ENCODE data around the gene LRP6. TPM values are rescaled to one million over a fixed set of nuclear protein-coding genes. Genes with fewer than 3 reads are reported as not detected.

The LRP6 gene
- total and polyA plus RNA-seq, 2 experiments from 2014 or later, result 29.1 to 73.8 TPM

- Histone ChIP-seq H3K36me3 (ENCODE audit: insufficient read depth) (no peaks in the 10 kb centered on the region; the same call in 1 of the 2 replicates), H3K27me3 (ENCODE audit: insufficient read depth) (no peaks in the 10 kb centered on the region), H4K20me1 (replicated peaks; ENCODE audit: insufficient read depth) (0 out of 2 replicates have a peak, but pooled peaks cover 1% of the 10 kb centered on the region), H3K9me2 (ENCODE audit: insufficient read depth) (no peaks in the 10 kb centered on the region), H3K4me1 (ENCODE audit: insufficient read depth) (no peaks in the 10 kb centered on the region), H3K4me3 (no peak overlapping the region), H3K79me2 (replicated peaks; ENCODE audit: insufficient read depth) (peaks cover 79% of the 10 kb centered on the region), H2AFZ (no peak overlapping the region), H3K4me2 (no peak overlapping the region), H3K27ac (ENCODE audit: low read depth) (no peak overlapping the region), H3F3A (replicated peaks; ENCODE audit: low read depth) (no peaks in the 10 kb centered on the region)
- H3K4me1 Mint-ChIP-seq, result peaks cover 3% of the 10 kb centered on the region; the same call in 2 of the 3 replicates
- peaks cover 2% of the 10 kb centered on the region for H3K27me3 Mint-ChIP-seq (ENCODE audit: insufficient read depth, low read depth, poor library complexity)
- ATAC-seq (no peak), DNase-seq (ENCODE audit: low spot score) (no peak)
- no peak for TF ChIP-seq ZNF114 (CRISPR knock-in tag; IDR thresholded peaks at IDR 0.05)
- no peak for TF ChIP-seq POLR2AphosphoS5 (IDR thresholded peaks at IDR 0.05; ENCODE audit: low read depth)
- TF ChIP-seq CTCF (conservative IDR thresholded peaks at IDR 0.05; ENCODE audit: low read depth in 2 of 2), result no peak
- no peak for TF ChIP-seq EZH2phosphoT487 (IDR thresholded peaks at IDR 0.05; ENCODE audit: unreplicated experiment)
- TF ChIP-seq NANOG (IDR thresholded peaks at IDR 0.05; ENCODE audit: borderline replicate concordance), result no peak
- no peak for TF ChIP-seq STAT1 (IDR thresholded peaks at IDR 0.05; ENCODE audit: unreplicated experiment)
- TF ChIP-seq CREB1 (CRISPR knock-in tag; IDR thresholded peaks at IDR 0.05; ENCODE audit: low read depth), result no peak
- TF ChIP-seq, protein P1, sequence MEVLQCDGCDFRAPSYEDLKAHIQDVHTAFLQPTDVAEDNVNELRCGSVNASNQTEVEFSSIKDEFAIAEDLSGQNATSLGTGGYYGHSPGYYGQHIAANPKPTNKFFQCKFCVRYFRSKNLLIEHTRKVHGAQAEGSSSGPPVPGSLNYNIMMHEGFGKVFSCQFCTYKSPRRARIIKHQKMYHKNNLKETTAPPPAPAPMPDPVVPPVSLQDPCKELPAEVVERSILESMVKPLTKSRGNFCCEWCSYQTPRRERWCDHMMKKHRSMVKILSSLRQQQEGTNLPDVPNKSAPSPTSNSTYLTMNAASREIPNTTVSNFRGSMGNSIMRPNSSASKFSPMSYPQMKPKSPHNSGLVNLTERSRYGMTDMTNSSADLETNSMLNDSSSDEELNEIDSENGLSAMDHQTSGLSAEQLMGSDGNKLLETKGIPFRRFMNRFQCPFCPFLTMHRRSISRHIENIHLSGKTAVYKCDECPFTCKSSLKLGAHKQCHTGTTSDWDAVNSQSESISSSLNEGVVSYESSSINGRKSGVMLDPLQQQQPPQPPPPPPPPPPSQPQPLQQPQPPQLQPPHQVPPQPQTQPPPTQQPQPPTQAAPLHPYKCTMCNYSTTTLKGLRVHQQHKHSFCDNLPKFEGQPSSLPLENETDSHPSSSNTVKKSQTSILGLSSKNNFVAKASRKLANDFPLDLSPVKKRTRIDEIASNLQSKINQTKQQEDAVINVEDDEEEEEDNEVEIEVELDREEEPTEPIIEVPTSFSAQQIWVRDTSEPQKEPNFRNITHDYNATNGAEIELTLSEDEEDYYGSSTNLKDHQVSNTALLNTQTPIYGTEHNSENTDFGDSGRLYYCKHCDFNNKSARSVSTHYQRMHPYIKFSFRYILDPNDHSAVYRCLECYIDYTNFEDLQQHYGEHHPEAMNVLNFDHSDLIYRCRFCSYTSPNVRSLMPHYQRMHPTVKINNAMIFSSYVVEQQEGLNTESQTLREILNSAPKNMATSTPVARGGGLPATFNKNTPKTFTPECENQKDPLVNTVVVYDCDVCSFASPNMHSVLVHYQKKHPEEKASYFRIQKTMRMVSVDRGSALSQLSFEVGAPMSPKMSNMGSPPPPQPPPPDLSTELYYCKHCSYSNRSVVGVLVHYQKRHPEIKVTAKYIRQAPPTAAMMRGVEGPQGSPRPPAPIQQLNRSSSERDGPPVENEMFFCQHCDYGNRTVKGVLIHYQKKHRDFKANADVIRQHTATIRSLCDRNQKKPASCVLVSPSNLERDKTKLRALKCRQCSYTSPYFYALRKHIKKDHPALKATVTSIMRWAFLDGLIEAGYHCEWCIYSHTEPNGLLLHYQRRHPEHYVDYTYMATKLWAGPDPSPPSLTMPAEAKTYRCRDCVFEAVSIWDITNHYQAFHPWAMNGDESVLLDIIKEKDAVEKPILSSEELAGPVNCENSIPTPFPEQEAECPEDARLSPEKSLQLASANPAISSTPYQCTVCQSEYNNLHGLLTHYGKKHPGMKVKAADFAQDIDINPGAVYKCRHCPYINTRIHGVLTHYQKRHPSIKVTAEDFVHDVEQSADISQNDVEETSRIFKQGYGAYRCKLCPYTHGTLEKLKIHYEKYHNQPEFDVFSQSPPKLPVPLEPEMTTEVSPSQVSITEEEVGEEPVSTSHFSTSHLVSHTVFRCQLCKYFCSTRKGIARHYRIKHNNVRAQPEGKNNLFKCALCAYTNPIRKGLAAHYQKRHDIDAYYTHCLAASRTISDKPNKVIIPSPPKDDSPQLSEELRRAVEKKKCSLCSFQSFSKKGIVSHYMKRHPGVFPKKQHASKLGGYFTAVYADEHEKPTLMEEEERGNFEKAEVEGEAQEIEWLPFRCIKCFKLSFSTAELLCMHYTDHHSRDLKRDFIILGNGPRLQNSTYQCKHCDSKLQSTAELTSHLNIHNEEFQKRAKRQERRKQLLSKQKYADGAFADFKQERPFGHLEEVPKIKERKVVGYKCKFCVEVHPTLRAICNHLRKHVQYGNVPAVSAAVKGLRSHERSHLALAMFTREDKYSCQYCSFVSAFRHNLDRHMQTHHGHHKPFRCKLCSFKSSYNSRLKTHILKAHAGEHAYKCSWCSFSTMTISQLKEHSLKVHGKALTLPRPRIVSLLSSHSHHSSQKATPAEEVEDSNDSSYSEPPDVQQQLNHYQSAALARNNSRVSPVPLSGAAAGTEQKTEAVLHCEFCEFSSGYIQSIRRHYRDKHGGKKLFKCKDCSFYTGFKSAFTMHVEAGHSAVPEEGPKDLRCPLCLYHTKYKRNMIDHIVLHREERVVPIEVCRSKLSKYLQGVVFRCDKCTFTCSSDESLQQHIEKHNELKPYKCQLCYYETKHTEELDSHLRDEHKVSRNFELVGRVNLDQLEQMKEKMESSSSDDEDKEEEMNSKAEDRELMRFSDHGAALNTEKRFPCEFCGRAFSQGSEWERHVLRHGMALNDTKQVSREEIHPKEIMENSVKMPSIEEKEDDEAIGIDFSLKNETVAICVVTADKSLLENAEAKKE (CRISPR knock-in tag; IDR thresholded peaks at IDR 0.05), result no peak
- no peak for TF ChIP-seq EZH2 (IDR thresholded peaks at IDR 0.05; ENCODE audit: low read depth, unreplicated experiment)
- no peak overlapping the region for H3K27ac Mint-ChIP-seq
- H3K36me3 Mint-ChIP-seq (ENCODE audit: low read depth), result peaks cover 58% of the 10 kb centered on the region
- peaks cover 5% of the 10 kb centered on the region; the same call in 1 of the 3 replicates for H3K9me3 Mint-ChIP-seq
- H3K4me3 Mint-ChIP-seq, result no peak overlapping the region
Measured at GRCh38 chr12:12200363-12200762, 66.5 kb downstream of the LRP6 start.
